Measurements from ENCODE around the gene SNAP29. TPM values are rescaled to one million over a fixed set of nuclear protein-coding genes. Genes with fewer than 3 reads are reported as not detected.
A peak's percentile ranks its signal among the peaks of the same experiment; 100 is the strongest.

The SNAP29 gene
- total RNA-seq, 1 experiment from 2014 or later, result 23.9 TPM

GRCh38 chr22:20882855-20883254, 24.0 kb downstream of the SNAP29 start:
- 0 out of 2 replicates have a peak, but pooled peaks cover 3% of the 10 kb centered on the region for H3K36me3 ChIP-seq (ENCODE audit: low read depth, low read length)
- no peak for ATAC-seq
- intact Hi-C loops (cut with micrococcal nuclease), result no loop called here
- DNase-seq, result no peak
- H3K9me2 ChIP-seq (replicated peaks; ENCODE audit: low read length), result no peaks in the 10 kb centered on the region
- no peak overlapping the region for H3K4me3 ChIP-seq (ENCODE audit: low read length)
- CTCF ChIA-PET, result no interaction called here
- BruUV-seq (replicated peaks), result no TSS peak
- H3K79me2 ChIP-seq (ENCODE audit: low read length), result no peaks in the 10 kb centered on the region
- H3K4me2 ChIP-seq (ENCODE audit: low read length), result no peak overlapping the region
- H3K4me1 ChIP-seq (ENCODE audit: insufficient read depth, low read length), result peaks cover 16% of the 10 kb centered on the region
- TF ChIP-seq CTCF (conservative IDR thresholded peaks at IDR 0.05; ENCODE audit: low read depth, low read length) (no peak), EZH2 (IDR thresholded peaks at IDR 0.05; ENCODE audit: low read length, unreplicated experiment) (no peak), EZH2phosphoT487 (IDR thresholded peaks at IDR 0.05; ENCODE audit: borderline replicate concordance, low read length) (no peak)
- no peak overlapping the region for H3K27ac ChIP-seq (ENCODE audit: low read length)
- H3K9me3 ChIP-seq (ENCODE audit: low read length), result no peaks in the 10 kb centered on the region
- no peak overlapping the region for H2AFZ ChIP-seq (ENCODE audit: low read length)
- H3K27me3 ChIP-seq (ENCODE audit: low read length), result no peaks in the 10 kb centered on the region
- POLR2A ChIA-PET (ENCODE audit: unreplicated experiment), result no interaction called here
- no peak overlapping the region for H3K9ac ChIP-seq (ENCODE audit: low read length)
- no peaks in the 10 kb centered on the region for H4K20me1 ChIP-seq (ENCODE audit: low read length)
- no peaks in the 10 kb centered on the region for H3F3A ChIP-seq (ENCODE audit: low read length, unreplicated experiment)

GRCh38 chr22:20884454-20884853, 25.6 kb downstream of the SNAP29 start:
- BruUV-seq (replicated peaks), result no TSS peak
- Histone ChIP-seq H3K79me2 (ENCODE audit: low read length) (no peaks in the 10 kb centered on the region), H2AFZ (ENCODE audit: low read length) (no peak overlapping the region), H3K9me3 (ENCODE audit: low read length) (no peaks in the 10 kb centered on the region), H4K20me1 (ENCODE audit: low read length) (no peaks in the 10 kb centered on the region), H3K36me3 (ENCODE audit: low read depth, low read length) (0 out of 2 replicates have a peak, but pooled peaks cover 3% of the 10 kb centered on the region), H3K4me3 (ENCODE audit: low read length) (no peak overlapping the region), H3K4me2 (ENCODE audit: low read length) (no peak overlapping the region), H3K27ac (ENCODE audit: low read length) (no peak overlapping the region), H3K9me2 (replicated peaks; ENCODE audit: low read length) (no peaks in the 10 kb centered on the region), H3K4me1 (ENCODE audit: insufficient read depth, low read length) (peaks cover 16% of the 10 kb centered on the region), H3K9ac (ENCODE audit: low read length) (no peak overlapping the region), H3F3A (ENCODE audit: low read length, unreplicated experiment) (no peaks in the 10 kb centered on the region), H3K27me3 (ENCODE audit: low read length) (no peaks in the 10 kb centered on the region)
- ChIA-PET POLR2A (ENCODE audit: unreplicated experiment) (no interaction called here), CTCF (no interaction called here)
- no peak for TF ChIP-seq CTCF (conservative IDR thresholded peaks at IDR 0.05; ENCODE audit: low read depth, low read length)
- TF ChIP-seq EZH2 (IDR thresholded peaks at IDR 0.05; ENCODE audit: low read length, unreplicated experiment), result no peak
- TF ChIP-seq EZH2phosphoT487 (IDR thresholded peaks at IDR 0.05; ENCODE audit: borderline replicate concordance, low read length), result no peak
- DNase-seq (no peak), ATAC-seq (no peak)
- intact Hi-C loops (cut with micrococcal nuclease), result loop anchor here (2.0 kb wide), 1 partner anchor 32 kb away; the partner anchor contains the start of gene CRKL

- H3K27me3 ChIP-seq (ENCODE audit: low read length), result no peaks in the 10 kb centered on the region
- no peak for TF ChIP-seq CTCF (conservative IDR thresholded peaks at IDR 0.05; ENCODE audit: low read depth, low read length)
- TF ChIP-seq EZH2 (IDR thresholded peaks at IDR 0.05; ENCODE audit: low read length, unreplicated experiment), result no peak
- TF ChIP-seq EZH2phosphoT487 (IDR thresholded peaks at IDR 0.05; ENCODE audit: borderline replicate concordance, low read length), result no peak
- ATAC-seq (peak; percentile 21), DNase-seq (no peak)
- no peak overlapping the region for H3K9ac ChIP-seq (ENCODE audit: low read length)
- H3K27ac ChIP-seq (ENCODE audit: low read length), result no peak overlapping the region
- 0 out of 2 replicates have a peak, but pooled peaks cover 3% of the 10 kb centered on the region for H3K36me3 ChIP-seq (ENCODE audit: low read depth, low read length)
- peaks cover 16% of the 10 kb centered on the region for H3K4me1 ChIP-seq (ENCODE audit: insufficient read depth, low read length)
- no peaks in the 10 kb centered on the region for H3K79me2 ChIP-seq (ENCODE audit: low read length)
- no peak overlapping the region for H2AFZ ChIP-seq (ENCODE audit: low read length)
- H3K4me2 ChIP-seq (ENCODE audit: low read length), result no peak overlapping the region
- H3K4me3 ChIP-seq (ENCODE audit: low read length), result no peak overlapping the region
- ChIA-PET CTCF (interaction anchor here (0.6 to 1.4 kb wide), 4 partner anchors 32 to 97 kb away, joined by 3 to 11 read pairs (median 6); partner anchors contain the start of genes CRKL and LZTR1), POLR2A (ENCODE audit: unreplicated experiment) (no interaction called here)
- BruUV-seq (replicated peaks), result no TSS peak
- H3K9me3 ChIP-seq (ENCODE audit: low read length), result no peaks in the 10 kb centered on the region
- intact Hi-C loops (cut with micrococcal nuclease), result loop anchor here (1.0 to 5.0 kb wide), 4 partner anchors 32 to 97 kb away; partner anchors contain the start of genes CRKL and LZTR1
- no peaks in the 10 kb centered on the region for H4K20me1 ChIP-seq (ENCODE audit: low read length)
- H3K9me2 ChIP-seq (replicated peaks; ENCODE audit: low read length), result no peaks in the 10 kb centered on the region
- H3F3A ChIP-seq (ENCODE audit: low read length, unreplicated experiment), result no peaks in the 10 kb centered on the region
Observed at GRCh38 chr22:20885017-20885556, 26.3 kb downstream of the SNAP29 start.

Data from PC-3 (cell line).